GM19397 (cell line): ENCODE data around the gene DBX1.
A peak's percentile ranks its signal among the peaks of the same experiment; 100 is the strongest.

Experiments used
- ATAC-seq: cut with Tn5 transposase; IDR thresholded peaks from one replicate; pipeline ENCODE4 v1.9.1; 2021; ENCODE audit warnings: mild to moderate bottlenecking, moderate library complexity; ENCODE audit not compliant: unreplicated experiment

DBX1 gene

GRCh38 chr11:20126724-20127123 lies 33.6 kb downstream of the DBX1 start:
- ATAC-seq = no peak

- no peak for ATAC-seq
Observed at GRCh38 chr11:20125927-20126326, 34.3 kb downstream of the DBX1 start.

GRCh38 chr11:20122131-20122530 lies 38.1 kb downstream of the DBX1 start:
- no peak for ATAC-seq

- ATAC-seq = no peak
Observed at GRCh38 chr11:20120134-20120925, 39.9 kb downstream of the DBX1 start.

GRCh38 chr11:20119315-20119714 lies 41.0 kb downstream of the DBX1 start:
- ATAC-seq = no peak

- no peak for ATAC-seq
Observed at GRCh38 chr11:20118209-20118608, 42.1 kb downstream of the DBX1 start.

- ATAC-seq = no peak
Observed at GRCh38 chr11:20117291-20117690, 43.0 kb downstream of the DBX1 start.

- no peak for ATAC-seq
Observed at GRCh38 chr11:20116825-20117224, 43.5 kb downstream of the DBX1 start.

GRCh38 chr11:20114588-20114987 lies 45.7 kb downstream of the DBX1 start:
- ATAC-seq = no peak

- no peak for ATAC-seq
Observed at GRCh38 chr11:20113149-20113438, 47.2 kb downstream of the DBX1 start.

- ATAC-seq = no peak
Observed at GRCh38 chr11:20112291-20113148, 47.8 kb downstream of the DBX1 start.

- ATAC-seq = no peak
Observed at GRCh38 chr11:20111871-20112270, 48.4 kb downstream of the DBX1 start.

GRCh38 chr11:20110908-20111669 lies 49.2 kb downstream of the DBX1 start:
- ATAC-seq = peak; percentile 80

GRCh38 chr11:20109731-20110445 lies 50.4 kb downstream of the DBX1 start:
- no peak for ATAC-seq
